ENCODE results near the gene HELZ.
"Not testable (repeated sequence)": the region's sequence is repeated elsewhere in the genome, so short reads cannot be mapped to it uniquely, and the experiment has no call there.

HELZ gene

DNA sequence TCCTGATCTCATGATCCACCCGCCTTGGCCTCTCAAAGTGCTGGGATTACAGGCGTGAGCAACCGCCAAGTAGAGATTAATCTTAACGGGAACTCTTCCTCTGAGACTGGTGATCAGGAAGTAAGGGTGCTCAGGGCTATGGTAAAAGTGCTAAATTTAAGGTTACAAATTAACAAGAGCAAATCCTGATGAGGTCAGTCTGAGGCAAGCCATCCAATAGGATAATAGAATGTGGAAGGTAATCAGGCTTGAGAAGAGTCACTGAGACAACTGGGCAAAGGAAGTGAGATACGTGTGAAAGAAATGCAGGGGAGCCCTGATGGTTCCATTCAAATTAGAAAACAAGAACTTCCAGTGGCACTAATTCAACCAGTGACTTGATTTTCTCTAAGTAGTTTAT lies 131.5 kb downstream of the HELZ start:
- no peak for DNase-seq (ENCODE audit: low read depth)

DNA sequence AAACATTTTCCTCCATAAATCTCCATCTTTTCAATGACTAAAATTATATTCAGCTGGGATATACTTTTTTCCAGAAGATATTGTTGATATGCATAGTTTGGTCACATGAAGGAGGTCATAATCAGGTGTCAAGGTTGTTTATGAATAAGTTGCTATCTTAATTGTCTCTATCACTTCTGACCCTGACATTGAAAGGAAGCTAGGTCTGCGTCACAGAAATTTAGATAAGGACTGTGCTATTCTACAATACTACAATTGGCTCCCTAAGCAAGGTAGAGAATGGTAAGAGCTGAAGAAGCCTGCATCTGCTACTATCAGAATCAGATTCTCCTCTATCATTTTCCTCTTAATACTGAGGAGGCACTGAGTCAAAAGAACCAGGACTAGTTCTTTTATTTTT lies 133.2 kb downstream of the HELZ start:
- DNase-seq (ENCODE audit: low read depth) = no peak

DNA sequence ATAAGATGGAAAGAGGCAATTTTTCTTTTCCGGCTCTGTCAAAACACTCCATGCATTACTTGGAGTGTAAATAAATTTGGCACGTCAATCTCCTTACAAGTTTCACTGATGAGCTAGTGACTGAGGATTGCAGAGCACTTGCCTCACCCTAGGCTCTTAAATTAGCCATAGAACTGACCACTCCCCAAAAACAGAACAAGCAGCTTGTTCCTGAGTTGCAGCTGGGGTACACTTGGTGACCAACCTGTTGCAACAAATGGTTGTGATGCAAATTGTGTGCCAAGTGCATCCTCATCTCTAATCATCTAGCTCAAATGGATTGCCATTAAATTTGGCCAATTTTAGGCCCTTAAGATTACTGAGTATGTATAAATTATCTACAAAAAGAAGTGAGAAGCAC lies 133.7 kb downstream of the HELZ start:
- DNase-seq (ENCODE audit: low read depth) = no peak

DNA sequence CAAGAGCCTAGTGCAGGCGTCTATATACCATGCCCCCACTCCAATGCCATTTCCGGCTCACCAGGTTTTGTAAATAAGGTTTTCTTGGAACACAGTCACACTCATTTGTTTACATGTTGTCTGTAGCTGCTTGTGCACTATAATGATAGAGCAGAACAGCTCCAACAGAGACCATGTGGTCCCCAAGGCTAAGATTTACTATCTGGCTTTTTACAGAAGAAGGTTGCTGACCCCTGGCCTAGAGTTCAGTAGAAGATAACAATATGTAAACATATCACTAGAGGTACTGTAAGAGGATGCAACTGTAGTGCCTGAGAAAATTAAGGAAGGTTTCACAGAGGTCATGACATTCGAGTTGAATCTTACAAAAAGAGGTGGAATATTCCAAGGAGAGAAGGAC lies 134.4 kb downstream of the HELZ start:
- no peak for DNase-seq (ENCODE audit: low read depth)

DNA sequence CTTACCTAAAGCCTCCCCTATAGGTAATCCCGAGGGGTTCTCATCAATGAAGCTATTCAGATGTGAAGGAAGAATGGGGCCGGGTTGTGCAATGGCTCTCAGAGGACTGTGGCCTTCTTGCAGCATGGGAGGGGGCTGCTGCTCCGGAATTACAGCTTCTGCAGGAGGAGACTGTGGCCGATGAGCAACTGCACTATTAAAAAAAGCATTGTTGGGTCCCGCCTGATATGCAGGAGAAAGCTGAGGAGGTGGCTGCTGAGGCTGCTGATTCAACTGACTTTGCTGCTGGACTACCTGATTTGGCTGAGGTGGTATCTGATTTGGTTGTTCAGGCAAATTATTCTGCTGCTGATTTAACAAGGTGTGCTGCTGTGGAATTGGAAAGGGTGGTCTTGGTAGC lies 135.9 kb downstream of the HELZ start:
- DNase-seq (ENCODE audit: low read depth) = no peak

DNA sequence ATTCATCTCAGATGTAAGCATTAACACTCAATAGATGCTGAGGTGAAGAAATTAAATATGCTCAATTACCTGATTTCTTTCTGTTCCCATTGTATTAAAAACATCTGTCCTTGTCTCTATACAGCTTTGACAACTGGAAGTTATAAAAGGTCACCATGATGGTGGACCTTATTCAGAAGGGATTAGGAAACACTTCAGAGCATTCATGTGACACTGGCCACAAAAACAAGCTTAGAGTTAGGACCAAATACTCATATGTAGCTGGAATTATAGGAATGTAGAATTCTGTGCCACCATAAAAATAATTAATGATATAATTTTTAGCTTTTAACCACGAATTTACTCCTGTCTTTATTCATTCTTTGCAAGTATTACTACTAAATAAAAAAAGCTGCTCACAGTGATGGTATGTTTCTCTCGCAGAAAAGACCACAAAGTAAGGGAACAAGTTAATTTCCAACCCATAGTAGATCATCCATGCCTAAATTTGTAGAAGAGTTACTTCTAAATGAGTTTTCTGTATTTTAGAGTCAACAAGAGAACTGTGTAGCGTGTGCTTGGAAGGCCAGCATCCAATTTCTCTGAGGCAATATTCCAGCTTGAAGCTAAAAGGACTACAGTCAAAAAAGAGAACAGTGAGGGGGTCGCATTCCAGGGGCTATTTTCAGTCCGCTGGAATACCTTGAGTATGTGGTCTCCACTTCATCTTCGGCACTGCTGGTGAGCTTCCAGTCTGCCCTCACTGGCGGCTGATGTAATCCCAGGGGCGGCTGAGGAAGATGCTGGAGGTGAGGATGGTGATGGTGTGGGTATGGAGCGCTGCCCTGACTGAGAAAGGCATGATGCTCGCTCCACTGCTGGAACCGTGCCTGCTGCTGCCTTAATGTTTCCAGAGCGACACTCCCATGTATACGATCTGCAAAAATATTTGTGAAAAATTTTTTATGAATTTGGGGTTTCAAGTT lies 136.9 kb downstream of the HELZ start:
- DNase-seq (ENCODE audit: low read depth) = no peak

DNA sequence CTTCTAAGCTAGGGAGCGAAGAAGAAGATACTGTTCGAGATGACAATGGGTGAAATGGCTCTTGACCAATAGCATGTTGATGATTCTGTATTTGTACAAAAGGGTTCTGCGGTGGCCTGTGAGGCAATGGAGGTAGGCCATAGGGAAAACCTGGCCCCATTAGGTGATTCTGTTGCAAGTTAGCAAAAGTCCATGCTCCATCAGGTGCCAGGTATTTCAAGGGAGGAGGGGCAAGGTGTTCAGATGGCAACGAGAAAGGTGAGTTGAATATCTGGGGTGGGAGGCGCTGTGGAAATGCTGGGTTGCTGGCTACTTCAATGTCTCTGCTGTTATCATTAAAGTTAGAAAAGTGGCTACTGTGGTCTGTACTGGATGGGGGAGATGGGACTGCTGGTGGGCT lies 137.8 kb downstream of the HELZ start:
- no peak for DNase-seq (ENCODE audit: low read depth)

DNA sequence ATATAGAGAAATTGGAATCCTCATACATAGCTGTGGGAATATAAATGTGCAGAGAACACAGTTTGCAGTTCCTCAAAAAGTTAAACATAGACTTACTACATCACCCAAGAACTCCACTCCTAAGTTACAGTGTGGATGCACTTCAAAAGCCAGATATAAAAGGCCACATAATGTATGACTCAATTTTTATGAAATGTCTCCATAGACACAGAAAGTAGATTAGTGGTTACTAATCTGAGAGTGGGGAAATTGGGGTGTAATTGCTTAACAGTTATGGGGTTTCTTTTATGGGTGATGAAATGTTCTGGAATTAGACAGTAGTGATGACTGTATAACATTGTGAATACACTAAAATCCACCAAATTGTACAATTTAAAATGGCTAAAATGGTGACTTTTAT lies 139.8 kb downstream of the HELZ start:
- DNase-seq (ENCODE audit: low read depth) = peak; percentile 95

DNA sequence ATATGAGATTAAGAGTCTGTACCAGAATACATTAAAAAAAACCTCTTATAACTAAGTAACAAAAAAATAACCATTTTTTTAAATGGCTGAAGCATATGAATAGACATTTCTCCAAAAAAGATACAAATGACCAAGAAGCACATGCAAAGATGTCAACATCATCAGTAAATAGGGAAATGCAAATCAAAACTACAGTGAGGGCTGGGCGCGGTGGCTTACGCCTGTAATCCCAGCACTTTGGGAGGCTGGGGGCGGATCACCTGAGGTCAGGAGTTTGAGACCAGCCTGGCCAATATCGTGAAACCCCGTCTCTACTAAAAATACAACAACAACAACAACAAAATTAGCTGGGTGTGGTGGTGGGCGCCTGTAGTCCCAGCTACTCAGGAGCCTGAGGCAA lies 140.4 kb downstream of the HELZ start:
- not testable (repeated sequence) for DNase-seq (ENCODE audit: low read depth)

DNA sequence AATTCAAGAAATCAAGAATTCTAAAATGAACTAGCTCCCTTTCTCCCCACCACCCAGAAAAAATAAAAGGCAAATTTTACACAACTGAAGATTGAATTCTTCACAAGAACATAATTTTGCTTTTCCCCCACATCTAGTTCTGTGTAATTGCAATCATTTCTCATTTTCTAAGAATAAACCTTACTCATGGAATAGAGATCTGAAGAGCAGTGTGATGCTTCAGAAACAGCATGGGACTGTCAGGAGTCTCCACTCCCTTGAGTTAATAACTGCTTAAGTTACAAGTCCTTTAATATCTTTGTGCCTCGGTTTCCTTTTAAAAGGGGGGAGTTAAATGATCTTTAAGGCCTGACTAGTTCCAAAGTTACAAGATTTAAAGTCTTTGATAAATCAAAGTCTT lies 147.0 kb downstream of the HELZ start:
- no peak for DNase-seq (ENCODE audit: low read depth)

DNA sequence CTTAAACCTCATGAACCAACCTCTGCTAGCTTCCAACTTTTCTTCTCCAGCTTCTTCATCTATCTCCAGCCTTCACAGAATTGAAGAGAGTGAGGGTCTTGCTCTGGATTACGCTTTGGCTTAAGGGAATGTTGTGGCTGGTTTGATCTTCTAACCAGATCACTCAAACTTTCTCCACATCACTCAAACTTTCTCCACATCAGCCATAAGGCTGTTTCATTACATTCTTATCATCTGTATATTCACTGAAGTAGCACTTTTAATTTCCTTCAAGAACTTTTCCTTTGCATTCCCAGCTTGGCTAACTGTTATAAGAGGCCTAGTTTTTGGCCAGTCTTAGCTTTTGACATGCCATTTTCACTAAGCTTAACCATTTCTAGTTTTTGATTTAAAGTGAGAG lies 148.4 kb downstream of the HELZ start:
- DNase-seq (ENCODE audit: low read depth) = no peak

DNA sequence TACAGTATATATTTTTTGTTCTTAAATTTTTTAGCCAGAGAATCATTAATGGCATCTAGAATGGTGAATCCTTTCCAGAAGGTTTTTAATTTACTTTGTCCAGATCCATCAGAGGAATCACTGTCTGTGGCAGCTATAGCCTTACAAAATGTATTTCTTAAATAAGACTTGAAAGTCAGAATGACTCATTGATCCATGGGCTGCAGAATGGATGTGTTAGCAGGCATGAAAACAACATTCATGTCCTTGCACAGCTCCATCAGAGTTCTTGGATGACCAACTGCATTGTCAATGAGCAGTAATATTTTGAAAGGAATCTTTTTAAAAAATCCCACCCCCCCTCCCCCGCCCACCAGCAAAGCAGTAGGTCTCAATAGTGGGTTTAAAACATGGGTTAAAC lies 149.2 kb downstream of the HELZ start:
- DNase-seq (ENCODE audit: low read depth) = peak; percentile 69

DNA sequence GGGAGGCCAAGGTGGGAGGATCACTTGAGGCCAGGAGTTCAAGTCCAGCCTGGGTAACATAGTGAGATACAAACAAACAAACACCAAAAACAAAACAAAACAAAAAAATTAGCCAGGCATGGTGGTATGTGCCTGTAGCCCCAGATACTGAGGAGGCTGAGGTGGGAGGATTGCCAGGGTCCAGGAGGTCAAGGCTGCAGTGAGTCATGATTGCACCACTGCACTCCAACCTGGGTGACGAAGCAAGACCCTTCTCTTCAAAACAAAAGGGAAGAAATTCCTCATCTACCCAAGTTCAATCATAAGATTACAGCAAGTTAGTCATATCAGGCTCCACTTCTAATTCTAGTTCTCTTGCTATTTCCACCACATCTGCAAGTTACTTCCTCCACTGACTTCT lies 149.7 kb downstream of the HELZ start:
- peak; percentile 91 for DNase-seq (ENCODE audit: low read depth)

DNA sequence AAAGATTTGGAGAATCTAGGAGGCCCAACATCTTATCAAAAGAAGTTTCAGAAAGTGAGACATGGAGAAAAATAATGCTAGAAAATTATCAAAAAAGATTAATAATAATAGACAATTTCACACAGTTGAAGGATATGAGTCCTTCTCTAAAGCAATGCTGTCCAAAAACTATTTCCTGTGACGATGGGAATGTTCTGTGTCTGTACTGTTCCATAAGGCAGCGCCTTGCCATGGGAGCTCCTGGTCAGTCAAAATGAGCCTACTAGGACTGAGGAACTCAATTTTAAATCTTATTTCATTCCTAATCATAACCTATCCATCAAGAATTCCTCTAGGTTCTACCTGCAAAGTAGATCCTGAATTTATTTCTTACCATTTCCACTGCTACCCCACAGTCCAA lies 151.6 kb downstream of the HELZ start:
- no peak for DNase-seq (ENCODE audit: low read depth)

DNA sequence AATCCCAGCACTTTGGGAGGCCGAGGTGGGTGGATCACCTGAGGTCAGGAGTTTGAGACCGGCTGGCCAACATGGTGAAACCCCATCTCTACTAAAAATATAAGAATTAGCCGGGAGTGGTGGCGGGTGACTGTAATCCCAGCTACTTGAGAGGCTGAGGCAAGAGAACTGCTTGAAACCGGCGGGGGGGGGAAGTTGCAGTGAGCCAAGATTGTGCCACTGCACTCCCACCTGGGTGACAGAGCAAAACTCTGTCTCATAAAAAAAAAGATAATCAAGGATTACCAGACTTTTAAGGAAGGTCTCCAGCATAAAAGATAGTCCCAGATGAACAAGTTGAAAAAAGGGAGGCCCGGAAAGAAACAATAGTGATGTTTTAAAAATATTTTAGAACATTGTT lies 152.3 kb downstream of the HELZ start:
- not testable (repeated sequence) for DNase-seq (ENCODE audit: low read depth)

DNA sequence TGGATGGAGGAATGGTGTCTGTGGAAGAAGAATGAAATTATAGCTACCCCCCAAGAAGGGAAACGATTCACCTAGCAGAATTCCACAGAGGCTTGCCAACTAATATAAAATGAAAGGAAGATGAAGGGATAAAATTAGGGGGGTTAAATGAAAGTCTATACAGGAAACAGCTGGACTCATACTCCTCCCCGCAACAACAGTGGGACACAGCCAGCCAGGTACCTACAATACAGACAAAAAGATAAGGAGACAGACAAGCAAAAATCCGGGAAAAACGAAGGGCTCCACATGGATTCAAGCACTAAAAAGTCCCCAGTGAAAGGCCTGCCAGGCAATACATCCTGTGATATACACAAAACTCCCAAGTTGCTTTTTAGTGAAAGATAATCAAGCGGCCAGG lies 152.7 kb downstream of the HELZ start:
- DNase-seq (ENCODE audit: low read depth) = no peak

DNA sequence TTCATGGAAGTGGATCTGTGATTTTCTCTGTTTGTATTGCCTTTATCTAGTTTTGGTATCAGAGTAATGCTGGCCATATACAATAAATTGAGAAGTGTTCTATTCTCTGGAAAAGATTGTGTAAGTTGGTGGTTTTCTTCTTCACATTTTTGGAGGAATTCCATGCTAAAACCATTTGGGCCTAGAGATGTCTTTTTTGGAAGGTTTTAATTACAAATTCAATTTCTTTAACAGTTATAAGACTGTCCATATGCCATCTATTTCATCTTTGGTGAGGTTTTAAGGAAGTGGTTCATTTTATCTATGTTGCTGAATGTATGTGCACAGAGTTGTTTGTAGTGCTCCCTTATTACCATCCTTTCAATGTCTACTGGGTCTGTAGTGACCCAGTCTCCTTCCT lies 154.7 kb downstream of the HELZ start:
- no peak for DNase-seq (ENCODE audit: low read depth)

DNA sequence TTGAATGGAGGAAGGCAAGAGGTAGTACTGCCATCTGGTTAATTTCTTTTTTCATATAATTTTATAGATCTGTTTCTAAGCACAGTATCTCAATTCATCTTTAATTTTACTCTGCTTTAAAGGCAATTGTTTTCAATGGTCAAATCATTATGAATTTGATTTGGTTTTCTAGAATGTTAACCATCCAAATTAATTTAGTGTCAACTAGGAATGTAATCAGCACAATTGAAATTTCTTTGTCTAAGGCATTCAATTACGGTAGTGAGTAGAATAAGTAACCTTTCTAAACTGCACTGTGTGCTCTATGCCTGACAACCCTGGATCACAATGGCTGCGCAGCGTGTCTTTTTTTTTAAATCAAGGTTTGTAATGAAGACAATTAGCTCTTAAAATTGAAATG lies 156.4 kb downstream of the HELZ start:
- no peak for DNase-seq (ENCODE audit: low read depth)

DNA sequence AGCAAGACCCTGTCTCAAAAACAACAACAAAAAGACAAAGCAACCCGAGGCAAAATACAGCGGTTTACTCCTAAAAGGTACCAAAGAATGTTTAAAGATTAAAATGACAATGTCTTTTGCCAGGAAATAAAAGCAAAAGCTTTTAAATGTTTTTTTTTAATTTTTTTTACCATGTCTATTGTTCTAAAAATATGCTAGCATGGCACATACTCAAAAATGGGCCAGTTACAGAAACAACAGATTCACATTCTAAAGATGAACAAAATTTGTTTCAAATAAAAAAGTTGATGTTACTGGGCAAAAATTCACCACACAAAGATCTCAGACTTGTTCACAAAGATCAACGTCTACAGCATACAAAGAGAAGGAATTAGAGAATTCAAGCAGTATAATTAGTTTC lies 159.6 kb downstream of the HELZ start:
- DNase-seq (ENCODE audit: low read depth) = no peak

DNA sequence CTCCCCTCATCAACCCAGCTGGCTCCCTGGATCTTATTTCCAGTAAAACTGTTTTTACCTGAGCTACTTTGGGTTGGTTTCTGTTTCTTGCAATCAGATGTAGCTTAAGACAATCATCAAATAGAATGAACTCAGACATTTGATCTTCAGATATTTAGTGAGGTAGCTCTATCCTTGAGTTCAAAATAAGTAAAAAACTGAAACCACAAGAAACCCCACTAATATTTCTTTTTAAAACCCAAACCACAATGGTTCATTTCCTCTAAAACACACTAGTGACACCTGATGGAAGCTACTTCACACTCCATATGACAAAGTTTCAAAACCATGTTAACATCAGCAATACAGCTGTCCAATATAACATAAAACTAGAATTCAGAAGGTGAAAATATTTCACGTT lies 162.9 kb downstream of the HELZ start:
- DNase-seq (ENCODE audit: low read depth) = no peak

DNA sequence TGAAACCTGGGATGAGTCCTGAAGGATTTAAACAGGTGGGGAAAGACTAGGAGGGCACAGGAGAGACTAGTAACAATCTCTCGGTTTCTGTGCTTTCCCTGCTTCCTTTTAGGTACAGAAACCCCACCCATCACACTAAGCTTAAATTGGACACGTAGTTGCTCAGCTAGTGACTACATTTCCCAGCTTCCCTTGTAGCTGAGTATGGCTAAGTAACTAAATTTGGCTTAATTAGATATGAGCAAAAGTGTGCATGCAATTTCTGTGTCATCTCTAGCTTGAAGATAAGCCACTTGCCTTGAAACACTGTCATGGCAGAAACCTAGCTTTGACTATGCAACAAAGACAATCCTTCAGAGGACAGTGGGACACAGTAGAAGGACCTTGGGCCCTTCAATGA lies 164.2 kb downstream of the HELZ start:
- no peak for DNase-seq (ENCODE audit: low read depth)

DNA sequence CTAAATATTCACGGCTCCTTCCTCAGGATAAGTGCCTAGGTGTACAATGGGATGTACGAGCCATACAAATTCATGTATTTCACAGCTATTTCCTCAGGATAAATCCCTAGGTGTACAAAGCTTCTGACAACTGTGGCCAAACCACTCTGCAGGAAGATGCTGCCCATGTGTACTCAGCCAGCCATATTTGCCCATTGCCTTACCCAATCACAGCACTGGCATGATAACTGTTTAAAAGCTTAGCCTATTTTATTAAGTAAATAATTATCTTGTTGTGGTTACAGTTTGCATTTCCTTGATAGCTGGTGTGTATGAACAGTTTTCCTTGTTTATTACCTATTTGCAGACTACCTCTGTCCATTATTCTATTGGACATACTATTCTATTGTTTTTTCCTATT lies 165.5 kb downstream of the HELZ start:
- DNase-seq (ENCODE audit: low read depth) = peak; percentile 8

DNA sequence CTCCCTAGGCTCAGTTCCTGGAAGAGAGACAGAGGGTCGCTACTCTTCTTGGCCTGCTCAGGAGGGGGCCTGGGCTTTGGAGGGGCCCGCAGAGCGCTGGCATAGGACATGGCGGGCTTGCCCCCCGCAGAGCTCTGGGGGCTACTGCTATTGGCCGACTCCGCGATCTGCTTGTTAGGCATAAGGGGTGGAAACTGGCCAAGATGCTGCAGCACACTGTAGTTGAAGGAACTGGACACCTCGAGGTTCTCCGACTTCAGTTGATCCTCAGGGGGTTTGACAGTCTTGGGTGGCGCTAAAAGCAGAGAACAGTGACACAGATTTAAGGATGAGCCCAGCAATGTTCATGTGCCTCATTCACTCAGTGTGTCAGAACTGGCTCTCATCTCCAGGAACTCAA lies 166.7 kb downstream of the HELZ start:
- no peak for DNase-seq (ENCODE audit: low read depth)

DNA sequence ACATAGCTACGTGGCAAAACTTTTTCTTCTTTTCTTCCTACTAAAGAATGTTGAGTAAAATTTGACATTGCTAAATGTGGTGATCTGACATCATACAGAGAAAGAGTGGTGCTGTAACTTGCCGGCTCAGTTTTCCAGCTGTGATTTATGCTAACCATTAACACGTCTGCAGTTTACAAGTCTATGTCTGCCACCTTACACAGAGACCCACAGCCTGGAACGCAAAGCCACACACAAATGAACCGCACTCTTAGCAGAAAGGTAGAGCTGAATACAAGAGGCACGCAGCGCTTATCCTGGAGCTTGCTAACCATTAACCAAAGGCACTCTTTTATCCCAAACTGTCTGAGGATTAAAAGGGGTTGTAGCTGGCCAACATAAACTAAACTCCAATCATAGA lies 168.7 kb downstream of the HELZ start:
- DNase-seq (ENCODE audit: low read depth) = peak; percentile 43

Measured in amniotic epithelial cell (primary cell).